Adrenal gland (tissue), 19 donors: ENCODE measurements around the gene SCN2B. TPM values are rescaled to one million over a fixed set of nuclear protein-coding genes. Genes with fewer than 3 reads are reported as not detected.

Experiments used
- DNase-seq, 7 donors: peaks; one replicate each; pipeline ENCODE4 v3.0.0-alpha.2; 2019 to 2020
- H3K27ac ChIP-seq, 5 donors: fragments of 200-600 bp; sonication (generic) in 4 of 5; 1 replicate in 3 of 5; 2 replicates in 2 of 5; pipeline versions ENCODE4 v1.5.1 to v1.8.0; 2016 to 2020; ENCODE audit warnings: mild to moderate bottlenecking in 1 of 5
- H3K27me3 ChIP-seq: fragments of 200-600 bp; 2 replicates; pipeline ENCODE4 v1.8.0; 2021
- H3K36me3 ChIP-seq, 2 donors: fragments of 200-600 bp; replicated peaks in 1 of 2; 1 replicate in 1 of 2; 2 replicates in 1 of 2; pipeline versions ENCODE4 v1.5.1 to v1.8.0; 2018 to 2022
- H3K4me1 ChIP-seq, 2 donors: fragments of 200-600 bp; replicated peaks in 1 of 2; 1 replicate in 1 of 2; 2 replicates in 1 of 2; pipeline versions ENCODE4 v1.5.1 to v1.8.0; 2018 to 2021
- H3K4me3 ChIP-seq, 4 donors: fragments of 200-600 bp; sonication (generic) in 3 of 4; one replicate each; pipeline ENCODE4 v1.5.1; 2016 to 2018
- H3K9me3 ChIP-seq, 3 donors: fragments of 200-600 bp; sonication (generic) in 1 of 3; replicated peaks in 1 of 3; 1 replicate in 2 of 3; 2 replicates in 1 of 3; pipeline versions ENCODE4 v1.5.1 to v1.8.0; 2016 to 2021
- CTCF ChIP-seq, 6 experiments: fragments of 450-650 bp in 4 of 6; fragments of 200-600 bp in 2 of 6; sonication (generic) in 1 of 6; IDR thresholded peaks; 1 replicate in 5 of 6; 2 replicates in 1 of 6; pipeline versions ENCODE4 v1.5.1 to v1.8.0; 2016 to 2021; ENCODE audit warnings: antibody characterized with exemption in 6 of 6, mild to moderate bottlenecking in 2 of 6, moderate library complexity in 1 of 6
- POLR2A ChIP-seq, 2 donors: fragments of 450-650 bp; IDR thresholded peaks; one replicate each; pipeline ENCODE4 v1.6.1; 2017; ENCODE audit warnings: antibody characterized with exemption in 2 of 2, mild to moderate bottlenecking in 2 of 2, moderate library complexity in 1 of 2
- WGBS, 4 donors: extraction: QIAGEN DNeasy Blood & Tissue Kit in 2 of 4; methylation state at CpG; one replicate each; pipeline versions ENCODE4 v1.1.5 to v1.1.7; 2013 to 2017; 5-methylcytosine and 5-hydroxymethylcytosine counted together
- intact Hi-C, 2 donors: fragments of 100-400 bp; cut with DNase I; formaldehyde crosslinking; loops; one replicate each; pipeline versions ENCODE4 v1.14.1 to v1.15.0; 2022 to 2023
- long read RNA-seq, 10 donors: library from polyadenylated mRNA in 3 of 10; unstranded in 2 of 10; stranded (forward) in 1 of 10; transcript quantifications; one replicate each; pipeline ENCODE4 v2.0.0 and lab custom pipeline, GENCODE V29; 2021 to 2026
- polyA plus RNA-seq, 3 donors: library from polyadenylated mRNA; stranded (reverse); fragments of 200-250 nt in 2 of 3; fragments of 350-450 nt in 1 of 3; fragmentation: Illumina TruSeq in 1 of 3; extraction: RNeasy Lipid Tissue Mini Kit (QIAGEN cat#74804) in 1 of 3; gene quantifications; one replicate each; pipeline ENCODE4 v1.2.3, GENCODE V29; 2013 to 2014
- total RNA-seq, 9 donors: library from RNA; depleted of rRNA in 4 of 9; stranded (reverse); fragments of >200 nt in 4 of 9; fragments of 120-200 nt in 1 of 9; fragmentation: NEBNext Ultra II Directional in 1 of 9; extraction: Animal tissue kit (Norgen Biotek cat#: 25700) in 1 of 9; gene quantifications; one replicate each; pipeline versions ENCODE4 v1.1.0 to v1.2.4, GENCODE V29; 2013 to 2023
- donor health status: healthy with polysubstance abuse.
- donor health status: Bipolar disorder and iron deficiency.
- donor health status: DM: yes; HTN: yes; CAD: no.
- donor health status: DM: no; HTN: no; CAD: no.
- donor health status: DM: no; HTN: no; CAD: no.
- donor health status: DM: yes; HTN: yes; CAD: no.

The SCN2B gene
- under 1 TPM; 0.09 to 0.96 (median 0.36) TPM for total RNA-seq
- under 1 TPM; 0.10 to 0.84 (median 0.40) TPM for polyA plus RNA-seq
- long read RNA-seq, donor 1, result 0 reads
- long read RNA-seq, donor 2, result 0 reads
- long read RNA-seq, donor 3, result 0 reads
- long read RNA-seq, donor 4, result 0 reads
- long read RNA-seq, donor 5, result 0 reads
- long read RNA-seq, donor 6, result 0 reads
- long read RNA-seq, donor 7, result 0 reads
- long read RNA-seq, donor 8, result 0 reads
- long read RNA-seq, donor 9, result 0 reads
- long read RNA-seq, donor 10, result 0 reads

- no peak for TF ChIP-seq CTCF (IDR thresholded peaks at IDR 0.05)
- TF ChIP-seq POLR2A (IDR thresholded peaks at IDR 0.05), result no peak
- Histone ChIP-seq H3K9me3 (no peaks in the 10 kb centered on the region), H3K27me3 (peaks cover 6% of the 10 kb centered on the region), H3K4me1 (peaks cover 0 to 8% of the 10 kb centered on the region in 2 donors), H3K36me3 (no peaks in the 10 kb centered on the region), H3K4me3 (peak within 1 kb of the TSS in 1 of 4 donors; percentile 28), H3K27ac (no peak within 1 kb of the TSS)
- DNase-seq, result no peak
- intact Hi-C loops, result no loop called here
- 17 to 29% (median 22%) methylated on average over 12 to 14 of the region's 14 CpGs for WGBS, 4 donors
Measured at GRCh38 chr11:118175993-118176777, at the start of gene SCN2B. TSS of gene SCN2B (minus strand) at chr11:118176639. CDS start at chr11:118176431, 208 bp downstream.

- 49 to 59% (median 54%) methylated on average over 6 of the region's 6 CpGs for WGBS, 4 donors
- H3K4me1 ChIP-seq, result peaks cover 4% of the 10 kb centered on the region in 2 donors
- no peak for TF ChIP-seq CTCF (IDR thresholded peaks at IDR 0.05)
- no peak for TF ChIP-seq POLR2A (IDR thresholded peaks at IDR 0.05)
- H3K27me3 ChIP-seq, result peaks cover 6% of the 10 kb centered on the region
- peak within 1 kb of the TSS in 1 of 4 donors; percentile 6 for H3K4me3 ChIP-seq
- H3K9me3 ChIP-seq, result no peaks in the 10 kb centered on the region
- DNase-seq, result no peak
- H3K36me3 ChIP-seq, result no peaks in the 10 kb centered on the region
- intact Hi-C loops, result no loop called here
- H3K27ac ChIP-seq, result peak within 1 kb of the TSS in 1 of 5 donors; percentile 12
Measured at GRCh38 chr11:118224511-118225188, 48.2 kb upstream of the SCN2B start, which contains the start of gene JAML. TSS of gene JAML (minus strand) at chr11:118225011. CDS start at chr11:118214866, 10,145 bp downstream.

GRCh38 chr11:118223992-118224391 lies 47.6 kb upstream of the SCN2B start:
- WGBS, 4 donors, result 54 to 69% (median 63%) methylated on average over 6 of the region's 6 CpGs
- H3K27ac ChIP-seq, result no peak overlapping the region
- intact Hi-C loops, result no loop called here
- peaks cover 6% of the 10 kb centered on the region for H3K27me3 ChIP-seq
- H3K36me3 ChIP-seq, result no peaks in the 10 kb centered on the region
- H3K9me3 ChIP-seq, result no peaks in the 10 kb centered on the region
- peaks cover 4% of the 10 kb centered on the region in 2 donors for H3K4me1 ChIP-seq
- DNase-seq, result no peak
- peak overlapping the region in 1 of 4 donors; percentile 6 for H3K4me3 ChIP-seq
- TF ChIP-seq CTCF (IDR thresholded peaks at IDR 0.05), result no peak
- no peak for TF ChIP-seq POLR2A (IDR thresholded peaks at IDR 0.05)

- DNase-seq, result no peak
- H3K27me3 ChIP-seq, result peaks cover 6% of the 10 kb centered on the region
- peak overlapping the region in 1 of 4 donors; percentile 6 for H3K4me3 ChIP-seq
- H3K36me3 ChIP-seq, result no peaks in the 10 kb centered on the region
- no peak overlapping the region for H3K27ac ChIP-seq
- intact Hi-C loops, result no loop called here
- 66 to 79% (median 73%) methylated on average over 2 of the region's 2 CpGs for WGBS, 4 donors
- H3K4me1 ChIP-seq, result peaks cover 4% of the 10 kb centered on the region in 2 donors
- TF ChIP-seq CTCF (IDR thresholded peaks at IDR 0.05) (no peak), POLR2A (IDR thresholded peaks at IDR 0.05) (no peak)
- H3K9me3 ChIP-seq, result no peaks in the 10 kb centered on the region
Measured at GRCh38 chr11:118223570-118223969, 47.1 kb upstream of the SCN2B start.
